AG08396 (cell line): Measurements from ENCODE around the gene DNAI7.

Experiments
- DNase-seq: peaks from one replicate; pipeline ENCODE4 v3.0.0; 2012; ENCODE audit warnings: low spot score, mixed read lengths

The DNAI7 gene

DNA sequence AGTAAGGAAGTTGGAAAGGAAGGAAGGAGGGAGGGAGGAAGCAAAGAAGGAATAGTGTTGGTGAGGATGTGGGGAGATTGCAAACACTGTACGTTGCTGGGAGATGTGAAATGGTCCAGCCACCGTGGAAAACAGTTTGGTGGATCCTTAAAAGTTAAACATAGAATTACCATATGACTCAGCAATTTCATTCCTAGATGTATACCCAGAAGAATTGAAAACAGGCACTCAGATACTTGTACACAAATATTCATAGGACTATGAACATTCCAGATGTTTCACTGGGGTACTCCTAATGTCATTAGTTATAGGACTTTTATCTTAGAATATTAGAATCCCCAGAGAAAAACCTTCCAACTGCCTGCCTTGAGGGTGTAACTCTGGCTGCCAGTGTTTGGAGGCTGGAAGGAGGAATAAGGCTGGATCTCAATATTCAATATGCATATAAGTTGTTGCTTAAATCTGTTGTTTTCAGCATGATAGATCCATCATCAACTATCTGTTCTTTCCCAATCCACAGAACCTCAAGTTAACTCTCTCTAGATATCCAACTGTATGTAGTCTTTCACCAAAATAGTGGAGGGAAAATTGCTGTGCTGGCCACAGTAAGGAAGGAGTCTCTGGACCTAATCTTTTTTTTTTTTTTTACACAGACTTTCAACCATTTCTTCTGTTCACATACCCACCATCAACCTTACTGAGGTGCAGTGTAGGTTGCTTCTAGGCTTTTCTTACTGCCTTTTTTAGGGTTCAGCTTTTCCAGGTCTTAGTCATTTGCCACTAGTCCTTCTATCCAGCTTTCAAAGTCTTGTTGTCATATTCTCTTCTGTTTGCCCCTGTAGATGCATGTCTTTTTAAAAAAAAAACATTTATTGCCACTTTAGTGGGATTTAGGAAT lies 94.5 kb downstream of the DNAI7 start:
- no peak for DNase-seq

DNA sequence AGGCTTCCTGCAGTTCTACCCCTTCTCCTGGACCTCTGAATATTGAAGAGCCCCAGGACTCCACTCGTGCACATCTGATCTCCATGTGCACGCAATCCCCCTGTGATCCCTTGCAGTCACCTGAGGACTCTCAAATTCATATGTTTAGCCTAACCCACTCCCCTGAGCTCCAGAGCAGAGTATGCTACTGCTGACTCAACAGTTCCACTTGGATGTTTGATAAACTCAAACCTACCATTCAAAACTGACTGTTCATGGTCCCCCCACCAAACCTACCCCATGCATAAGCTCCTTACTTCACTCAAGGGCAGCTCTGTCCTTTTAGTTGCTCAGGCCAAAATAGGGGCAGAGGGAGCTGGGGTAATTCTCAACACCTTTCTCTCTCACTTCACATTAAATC lies 96.0 kb downstream of the DNAI7 start:
- no peak for DNase-seq

DNA sequence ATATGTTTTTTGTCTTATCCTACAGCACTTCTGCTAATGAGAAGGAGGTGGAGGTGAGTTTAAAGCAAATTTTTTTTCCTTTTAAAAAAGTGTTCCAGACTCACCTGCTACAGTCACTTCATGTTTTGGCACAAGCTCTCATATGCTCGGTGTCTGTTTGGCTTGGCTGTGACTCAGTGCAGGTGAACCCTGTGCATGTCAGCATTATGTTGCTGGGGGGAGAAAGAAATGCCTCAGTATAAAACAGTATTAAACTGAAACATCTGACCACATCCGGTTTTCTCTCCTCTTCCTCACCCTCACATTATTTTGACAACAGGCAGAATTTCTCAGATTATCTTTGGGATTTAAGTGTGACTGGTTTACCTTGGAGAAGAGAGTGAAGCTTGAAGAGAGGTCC lies 105.2 kb downstream of the DNAI7 start:
- no peak for DNase-seq

DNA sequence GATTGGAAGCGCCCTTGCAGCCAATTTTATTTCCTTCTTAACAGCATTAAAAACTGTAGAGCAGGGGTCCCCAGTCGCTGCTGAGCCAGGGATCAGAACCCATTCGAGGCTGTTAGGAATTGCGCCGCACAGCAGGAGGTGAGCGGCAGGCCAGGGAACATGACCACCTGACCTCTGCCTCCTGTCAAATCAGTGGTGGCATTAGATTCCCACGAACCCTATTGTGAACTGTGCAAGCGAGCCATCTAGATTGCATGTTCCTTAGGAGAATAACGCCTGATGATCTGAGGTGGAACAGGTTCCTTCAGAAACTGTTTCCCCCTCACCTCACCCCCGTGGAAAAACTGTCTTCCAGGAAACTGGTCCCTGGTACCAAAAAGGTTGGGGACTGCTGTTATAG lies 107.4 kb downstream of the DNAI7 start:
- no peak for DNase-seq

DNA sequence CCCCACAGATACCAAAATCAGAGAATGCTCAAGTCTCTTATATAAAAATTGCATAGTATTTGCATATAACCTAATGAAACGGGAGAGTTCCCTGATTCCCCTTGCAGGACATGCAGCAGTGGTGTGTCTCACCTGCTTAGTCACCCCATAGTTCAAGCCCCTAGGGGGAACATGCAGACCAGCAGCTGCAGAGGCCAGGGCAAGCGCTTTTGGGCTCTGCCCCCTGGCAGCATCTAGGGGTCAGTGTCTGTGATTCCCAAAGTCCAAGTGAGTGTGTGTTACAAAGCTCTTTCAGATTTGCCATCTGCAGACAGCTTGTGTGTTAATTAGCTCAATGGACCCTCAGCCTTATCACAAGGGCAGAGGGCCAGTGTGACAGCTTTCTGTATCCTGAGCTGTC lies 110.1 kb downstream of the DNAI7 start:
- no peak for DNase-seq

DNA sequence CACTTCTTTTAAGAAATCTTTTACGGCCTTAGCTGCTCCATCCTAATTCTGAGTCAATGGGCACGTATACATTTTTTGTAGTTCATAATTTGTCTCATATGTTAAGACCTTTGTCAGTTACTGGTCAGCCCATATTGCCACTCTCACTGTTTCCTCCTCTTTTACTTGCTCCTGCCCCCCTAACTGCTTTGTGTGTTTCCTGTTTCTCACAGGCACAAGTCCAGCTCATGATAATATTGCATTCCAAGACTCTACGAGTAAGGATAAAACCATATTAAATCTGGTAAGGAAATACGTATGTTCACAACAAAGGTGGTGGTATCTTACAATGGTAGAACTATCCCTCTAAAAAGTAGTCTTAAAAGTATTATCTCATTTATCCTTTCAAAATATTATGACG lies 111.7 kb downstream of the DNAI7 start:
- no peak for DNase-seq

GRCh38 chr12:25082628-25083027 lies 112.3 kb downstream of the DNAI7 start:
- DNase-seq = no peak

DNA sequence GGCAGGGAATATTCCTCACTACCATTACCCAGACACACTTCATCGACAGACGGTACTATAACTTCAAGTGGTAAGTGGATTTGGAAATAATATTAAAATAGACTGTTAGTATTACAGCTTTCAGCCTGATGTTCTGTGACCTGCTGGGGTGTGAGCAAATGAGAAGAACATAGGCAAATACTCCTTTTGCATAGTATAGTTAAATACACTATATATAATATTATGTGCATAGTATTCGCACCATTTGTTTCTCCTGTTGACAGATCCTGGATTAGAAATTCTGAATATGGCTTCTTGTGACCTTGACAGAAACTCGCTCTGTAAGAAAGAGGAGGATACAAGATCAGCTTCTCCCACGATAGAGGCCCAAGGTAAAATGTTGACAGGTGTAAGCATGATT lies 115.6 kb downstream of the DNAI7 start:
- no peak for DNase-seq

DNA sequence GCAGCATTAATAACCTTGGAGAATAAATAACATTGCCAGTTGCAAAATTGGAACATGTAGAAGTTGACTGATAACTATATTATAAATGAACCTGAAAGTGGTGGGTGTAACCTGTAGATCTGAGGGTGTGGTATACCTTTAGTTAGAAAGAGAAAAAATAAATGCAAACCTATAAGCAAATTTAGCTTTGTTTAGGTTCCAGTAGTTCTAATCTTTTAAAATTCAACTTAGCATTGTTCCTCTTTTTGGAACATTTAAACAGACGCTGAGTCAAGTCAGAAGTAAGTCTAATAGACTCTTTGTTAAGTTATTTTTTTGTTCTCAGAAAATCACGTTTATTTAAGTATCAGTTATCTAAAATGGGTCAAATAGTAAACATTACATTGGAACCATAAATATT lies 120.0 kb downstream of the DNAI7 start:
- DNase-seq = no peak

DNA sequence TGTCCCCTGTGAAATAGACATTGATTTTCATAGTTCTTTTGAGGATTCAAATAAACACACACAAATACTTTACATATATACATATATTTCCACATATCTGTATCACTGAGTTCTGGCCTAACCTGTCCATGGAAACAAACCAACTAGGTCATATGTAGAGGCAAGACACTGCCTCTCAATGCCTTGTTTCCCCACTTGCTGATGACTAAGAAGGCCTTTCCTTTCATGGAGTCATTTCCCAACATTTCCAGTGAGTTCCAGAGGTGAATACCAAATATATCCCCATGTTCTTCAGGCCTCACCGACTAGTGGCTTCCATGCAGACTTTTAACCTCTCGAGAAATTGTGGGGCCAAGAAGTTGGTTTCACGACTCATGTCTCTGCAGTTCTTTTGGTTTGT lies 120.8 kb downstream of the DNAI7 start:
- DNase-seq = no peak

DNA sequence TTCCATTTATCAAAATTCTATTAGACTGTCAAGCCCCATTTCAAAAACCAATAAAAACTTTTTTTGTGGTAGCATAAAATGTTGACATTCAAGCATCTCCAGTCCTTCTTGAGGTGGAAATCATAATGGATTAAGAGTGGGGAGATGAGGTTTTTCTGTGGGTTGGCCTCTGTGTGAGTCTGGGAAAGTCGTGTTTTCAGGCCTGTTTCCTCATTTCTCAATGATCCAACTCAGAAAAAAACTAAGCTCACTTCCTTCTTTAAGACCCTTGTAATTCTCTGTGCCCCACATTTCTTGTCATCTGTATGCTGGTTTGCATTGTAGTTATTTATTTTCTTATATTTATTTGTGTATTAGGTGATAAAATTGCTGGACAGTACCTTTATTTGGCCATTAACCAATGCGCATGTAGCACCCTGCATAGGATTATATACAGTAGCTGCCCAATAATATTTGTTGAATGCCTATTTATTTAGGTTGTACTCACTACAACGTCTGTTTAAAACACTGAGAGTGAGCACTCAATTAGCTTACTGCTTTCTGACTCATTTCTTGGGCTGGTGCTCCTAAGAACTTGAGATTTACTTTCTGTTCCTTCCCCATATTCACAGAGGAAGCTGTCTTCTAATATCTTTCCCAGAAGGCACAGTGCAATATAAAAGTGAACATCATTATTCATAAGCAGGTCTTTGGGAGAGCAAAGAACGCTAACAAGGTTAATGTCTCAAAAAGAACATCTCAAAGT lies 121.9 kb downstream of the DNAI7 start:
- DNase-seq = no peak

DNA sequence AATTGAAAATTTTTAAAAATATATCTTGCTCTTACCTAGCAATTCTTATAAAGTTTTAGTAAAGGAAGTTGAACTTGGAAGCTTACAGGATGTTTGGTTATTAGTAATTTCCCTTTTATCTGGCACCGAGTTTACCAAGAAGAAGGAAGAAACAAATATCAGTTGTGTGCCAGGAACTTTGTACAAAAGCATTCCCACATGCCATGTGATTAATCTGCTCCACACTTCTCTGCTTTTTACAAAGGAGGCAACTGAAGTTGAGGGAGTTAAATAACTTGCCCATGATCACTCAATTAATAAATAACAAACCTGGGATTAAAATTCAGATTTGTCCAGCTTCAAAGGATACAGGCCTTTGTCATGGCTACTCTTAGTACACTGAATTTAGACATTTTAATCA lies 123.6 kb downstream of the DNAI7 start:
- no peak for DNase-seq

DNA sequence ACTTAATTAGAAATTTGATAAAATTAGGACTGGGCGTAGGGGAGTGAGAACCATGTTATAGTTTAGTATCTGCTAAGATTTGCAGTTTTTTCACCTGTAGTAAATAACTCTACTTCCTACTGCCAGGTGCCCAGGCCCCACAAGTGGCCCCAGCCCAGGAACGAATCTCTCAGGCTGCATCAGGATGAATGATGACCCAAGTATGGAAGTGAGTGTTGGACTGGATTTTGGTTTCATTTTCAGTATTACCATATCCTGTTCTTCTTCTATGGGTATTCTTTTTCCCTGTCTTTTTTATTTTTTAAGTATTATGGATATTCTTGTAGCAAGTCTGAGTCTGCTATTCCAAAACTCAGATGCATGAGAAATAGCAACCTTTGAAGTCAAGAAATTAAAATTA lies 125.7 kb downstream of the DNAI7 start:
- no peak for DNase-seq

DNA sequence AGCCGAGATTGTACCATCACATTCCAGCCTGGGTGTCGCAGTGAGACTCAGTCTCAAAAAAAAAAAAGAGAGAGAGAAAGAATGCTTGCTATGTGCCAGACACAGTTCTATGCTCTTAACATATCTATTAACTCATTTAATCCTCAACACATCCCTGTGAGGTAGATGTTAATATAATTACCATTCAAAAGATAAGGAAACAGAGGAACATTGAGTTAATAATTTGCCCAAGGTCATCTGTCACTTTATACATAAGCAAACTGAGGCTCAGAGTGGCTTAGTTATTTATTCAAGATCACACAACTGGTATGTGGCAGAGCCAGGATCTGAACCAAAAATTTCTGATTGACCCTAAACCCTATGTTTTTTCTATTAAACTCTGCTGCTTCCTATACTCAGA lies 129.9 kb downstream of the DNAI7 start:
- no peak for DNase-seq

DNA sequence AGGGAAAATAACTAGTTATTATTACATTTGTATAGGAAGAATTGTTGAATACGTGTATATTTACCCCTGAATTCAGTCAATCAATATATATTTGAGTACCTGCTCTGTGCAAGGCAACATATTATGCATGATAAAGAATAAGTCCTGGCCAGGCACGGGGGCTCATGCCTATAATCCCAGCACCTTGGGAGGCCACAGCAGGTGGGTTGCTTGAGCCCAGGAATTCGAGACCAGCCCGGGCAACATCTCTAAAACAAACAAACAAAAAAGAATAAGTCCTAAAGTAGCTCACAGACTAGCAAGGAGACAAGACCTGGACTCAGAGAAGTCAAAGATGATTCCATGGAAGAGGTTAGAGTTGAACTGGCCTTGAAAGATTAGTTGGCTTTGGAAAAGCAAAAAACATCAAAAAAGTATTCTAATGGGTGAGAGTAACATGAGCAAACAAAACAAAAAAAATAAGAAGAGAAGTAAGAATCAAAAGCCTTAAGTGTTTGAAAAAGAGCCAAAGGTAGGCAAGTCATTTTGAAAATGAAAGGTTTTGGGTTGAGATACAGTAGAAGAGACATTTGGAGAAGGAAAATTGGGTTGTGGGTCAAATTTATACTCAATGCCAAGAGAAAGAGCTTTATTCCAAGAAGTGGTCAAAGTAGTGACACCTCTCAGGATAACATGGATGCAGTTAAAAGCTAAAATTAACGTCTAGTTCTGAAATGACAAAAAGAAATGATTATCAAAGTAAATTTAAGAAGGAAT lies 130.9 kb downstream of the DNAI7 start:
- DNase-seq = no peak

DNA sequence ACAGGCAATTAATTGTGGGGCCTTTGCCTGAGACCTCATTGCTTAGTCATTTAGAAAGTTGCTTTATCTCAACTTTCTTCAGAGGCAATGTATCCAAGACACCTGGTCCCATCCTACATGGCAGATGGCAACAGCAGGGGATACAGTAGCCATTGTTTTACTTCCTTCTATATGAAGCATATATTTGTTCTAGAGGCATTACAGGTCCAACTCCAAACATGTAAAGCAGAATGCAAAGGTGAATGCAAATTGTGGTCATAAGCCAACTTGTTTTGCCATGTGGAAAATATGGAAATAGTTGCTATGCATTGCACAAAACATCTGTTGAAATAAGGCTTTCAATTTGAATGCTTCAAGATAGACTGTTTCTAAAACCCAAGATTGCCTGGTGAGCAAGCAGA lies 136.3 kb downstream of the DNAI7 start:
- no peak for DNase-seq
